Fibroblast of the aortic adventitia (primary cell): ENCODE measurements around the gene RNF8. TPM values are rescaled to one million over a fixed set of nuclear protein-coding genes. Genes with fewer than 3 reads are reported as not detected.

Experiments used
- DNase-seq: peaks from one replicate; pipeline ENCODE4 v3.0.0-alpha.2; 2010; ENCODE audit warnings: low read depth
- H3K4me3 ChIP-seq: 2 replicates; pipeline ENCODE4 v1.5.1; 2011; ENCODE audit warnings: low read depth, mild to moderate bottlenecking, control low read depth, low read length, moderate library complexity
- CTCF ChIP-seq: IDR thresholded peaks from 2 replicates; pipeline ENCODE4 v1.5.1; 2011; ENCODE audit warnings: mild to moderate bottlenecking, low read length, control low read depth, inconsistent platforms; ENCODE audit not compliant: insufficient read depth
- total RNA-seq: library from RNA; depleted of rRNA; stranded (reverse); fragments of >200 nt; gene quantifications from 2 replicates; pipeline ENCODE4 v1.2.3, GENCODE V29; 2012; ENCODE audit warnings: low replicate concordance

RNF8 gene
- total RNA-seq, 1 donor = 18.8 TPM

DNA sequence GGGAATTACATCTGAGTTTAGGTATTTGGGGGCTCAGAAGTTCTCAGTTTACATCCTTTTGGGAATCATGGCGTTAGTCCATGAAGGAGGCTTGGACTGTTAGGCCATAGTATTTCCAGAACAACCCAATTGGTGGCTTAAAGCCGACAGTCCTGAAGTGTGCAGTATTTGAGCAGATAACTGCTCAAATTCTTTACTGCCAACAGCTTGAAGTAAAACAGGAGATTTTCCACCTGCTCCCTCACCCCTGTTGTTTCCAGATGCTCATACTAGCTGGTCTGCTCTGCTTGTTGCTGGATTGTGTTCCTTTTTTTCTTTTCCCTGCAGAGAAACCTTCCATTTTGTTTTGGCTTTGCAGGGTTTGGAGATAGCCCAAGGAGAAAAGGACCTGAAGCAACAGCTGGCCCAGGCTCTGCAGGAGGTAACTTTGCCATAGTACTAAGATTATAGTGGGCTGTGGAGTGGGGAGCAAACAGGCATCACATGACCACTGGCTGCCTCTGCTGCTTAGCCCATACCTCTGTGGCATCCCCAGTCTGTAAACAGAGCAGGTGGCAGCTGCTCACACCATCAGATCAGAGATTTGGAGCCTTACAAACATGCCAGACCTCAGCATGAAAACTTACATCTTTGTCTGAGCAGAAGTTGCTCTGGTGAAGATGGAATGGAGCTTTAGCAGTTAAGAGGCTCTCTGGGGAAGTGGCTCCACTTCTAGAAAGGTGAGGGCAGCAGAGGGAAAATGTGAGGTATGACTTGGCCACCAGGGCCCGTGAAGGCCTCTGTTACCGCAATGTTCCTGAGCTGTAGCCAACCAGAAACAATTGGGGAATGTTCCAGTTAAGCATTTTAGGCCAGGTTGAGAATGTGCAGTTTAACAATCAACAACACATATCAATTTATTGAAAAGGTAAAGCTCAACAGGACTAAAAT is 17.6 kb downstream of the RNF8 start:
- no peak overlapping the region for H3K4me3 ChIP-seq
- DNase-seq = no peak

DNA sequence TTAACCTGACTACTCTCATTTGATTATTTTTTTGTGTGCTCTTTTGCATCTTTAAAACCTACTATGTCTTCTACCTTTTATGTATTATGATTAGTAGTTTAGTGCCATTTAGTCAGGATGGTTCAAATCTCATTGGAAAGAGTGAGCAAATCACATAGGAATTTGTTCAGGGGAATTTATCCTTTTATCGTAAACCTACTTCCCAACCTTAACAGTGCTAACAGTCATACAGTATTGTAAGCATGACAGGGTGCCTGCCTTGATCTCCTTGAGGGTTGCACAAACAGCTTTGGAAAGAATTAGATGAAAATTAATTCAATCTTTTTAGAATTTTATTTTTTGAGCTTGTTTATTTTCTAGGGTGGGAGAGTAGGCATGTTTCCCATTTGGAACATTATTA is 18.3 kb downstream of the RNF8 start:
- TF ChIP-seq CTCF = no peak
- H3K4me3 ChIP-seq = no peak overlapping the region
- DNase-seq = no peak

More for the DNA sequence above, 17.6 kb downstream of the RNF8 start:
- no peak for TF ChIP-seq CTCF

DNA sequence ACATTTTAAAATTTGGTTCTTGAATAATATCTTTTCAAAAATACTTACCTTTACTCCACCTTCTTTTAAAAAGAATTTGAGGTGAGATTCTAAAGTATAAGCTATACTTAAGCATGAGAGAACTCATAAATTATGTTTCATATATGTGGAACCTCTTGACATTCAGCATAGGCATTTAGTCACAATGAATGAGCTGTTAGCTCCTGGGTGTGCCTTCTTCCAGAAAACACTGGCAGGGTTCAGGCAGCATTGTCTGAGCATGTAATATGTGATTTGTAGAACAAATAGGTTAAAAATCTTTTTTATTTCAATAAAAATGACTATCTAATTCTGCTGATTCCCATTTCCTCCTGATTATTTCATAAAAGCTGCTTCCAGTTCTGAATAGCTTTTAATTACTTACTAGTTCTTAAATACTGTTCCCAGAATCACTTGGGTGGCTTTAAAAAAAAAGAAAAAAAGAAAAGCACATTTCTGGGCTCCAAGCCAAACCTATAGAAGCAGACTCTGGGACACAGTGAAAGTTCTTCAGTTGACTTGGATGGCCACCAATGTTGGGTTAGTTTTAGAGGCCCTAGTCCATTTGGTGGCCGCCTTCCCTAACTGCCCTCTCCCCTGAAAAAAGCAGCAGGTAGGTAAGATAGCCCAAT is 20.2 kb downstream of the RNF8 start:
- no peak overlapping the region for H3K4me3 ChIP-seq
- no peak for TF ChIP-seq CTCF
- DNase-seq = peak; percentile 40

GRCh38 chr6:37375376-37375775 is 21.6 kb downstream of the RNF8 start:
- H3K4me3 ChIP-seq = no peak overlapping the region

GRCh38 chr6:37376078-37376743 is 22.4 kb downstream of the RNF8 start:
- H3K4me3 ChIP-seq = no peak overlapping the region
- no peak for DNase-seq
- no peak for TF ChIP-seq CTCF

More at GRCh38 chr6:37375376-37375775, 21.6 kb downstream of the RNF8 start:
- DNase-seq = no peak
- no peak for TF ChIP-seq CTCF

DNA sequence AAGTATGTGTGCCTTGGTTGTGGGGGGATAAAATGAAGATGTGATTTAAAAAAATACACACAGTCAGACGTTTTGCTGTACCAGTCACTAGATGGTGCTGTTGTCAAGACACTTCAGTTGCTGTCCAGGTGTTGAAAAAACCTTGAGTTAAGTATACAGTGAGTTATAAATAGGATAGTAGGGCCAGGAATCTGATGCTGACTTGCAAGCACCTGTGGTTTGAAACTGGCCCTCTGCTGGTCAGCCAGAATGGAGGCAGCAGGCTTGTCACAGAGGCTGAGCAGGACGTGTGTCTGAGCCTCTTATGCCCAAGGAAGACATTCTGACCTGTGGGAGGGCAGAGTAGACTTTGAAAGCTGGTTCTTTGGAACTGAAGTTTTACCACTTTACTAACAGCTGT is 27.8 kb downstream of the RNF8 start:
- peak; percentile 65 for DNase-seq
- no peak overlapping the region for H3K4me3 ChIP-seq
- peak; percentile 56 for TF ChIP-seq CTCF
